Naive thymus-derived CD8-positive, alpha-beta T cell (primary cell): Measurements from ENCODE around the gene MED17. TPM values are rescaled to one million over a fixed set of nuclear protein-coding genes. Genes with fewer than 3 reads are reported as not detected.

ENCODE experiments used
- ATAC-seq, 2 donors: fragments of 150-1000 bp; cut with Tn5 transposase in 1 of 2; sonication (Bioruptor Pico), chemical (Tn5 transposase) in 1 of 2; 1 replicate in 1 of 2; 2 replicates in 1 of 2; pipeline ENCODE4 v1.10.0; 2021; ENCODE audit warnings: mild to moderate bottlenecking in 2 of 2, moderate library complexity in 2 of 2
- POLR2A ChIA-PET: fragments of 350-600 bp; sonication (Branson Sonifier 250); formaldehyde crosslinking; loops from one replicate; lab custom pipeline; 2021; ENCODE audit warnings: antibody characterized with exemption; lab: Charles Lee
- DNase-seq, 10 donors: peaks; one replicate each; pipeline versions ENCODE4 v3.0.0 to v3.0.0-alpha.2; 2020 to 2022
- H3K27ac Mint-ChIP-seq, 10 donors: one replicate each; pipeline ENCODE4 v1.8.0; 2020 to 2022; ENCODE audit warnings: mild to moderate bottlenecking in 10 of 10, mixed read lengths in 10 of 10, moderate library complexity in 4 of 10, inconsistent platforms in 1 of 10
- H3K27me3 Mint-ChIP-seq, 5 donors: one replicate each; pipeline ENCODE4 v1.8.0; 2021 to 2022; ENCODE audit warnings: mixed read lengths in 5 of 5
- H3K36me3 Mint-ChIP-seq, 3 donors: one replicate each; pipeline ENCODE4 v1.8.0; 2020 to 2022; ENCODE audit warnings: mixed read lengths in 3 of 3, mild to moderate bottlenecking in 2 of 3, inconsistent platforms in 1 of 3
- H3K4me1 Mint-ChIP-seq, 4 donors: one replicate each; pipeline ENCODE4 v1.8.0; 2021 to 2022; ENCODE audit warnings: mixed read lengths in 4 of 4
- H3K4me3 Mint-ChIP-seq, 10 donors: one replicate each; pipeline ENCODE4 v1.8.0; 2020 to 2022; ENCODE audit warnings: mild to moderate bottlenecking in 10 of 10, mixed read lengths in 10 of 10, moderate library complexity in 6 of 10, inconsistent platforms in 1 of 10
- H3K9me3 Mint-ChIP-seq, 9 donors: one replicate each; pipeline ENCODE4 v1.8.0; 2020 to 2022; ENCODE audit warnings: mixed read lengths in 9 of 9, mild to moderate bottlenecking in 3 of 9, inconsistent platforms in 1 of 9, moderate library complexity in 1 of 9
- polyA plus RNA-seq, 3 donors: library from polyadenylated mRNA; unstranded; fragments of 300-500 nt; fragmentation: Illumina TruSeq; gene quantifications; one replicate each; pipeline ENCODE4 v1.2.3, GENCODE V29; 2021
- total RNA-seq, 8 experiments: library from RNA in 2 of 8; stranded (reverse) in 2 of 8; gene quantifications; one replicate each; pipeline ENCODE4 v1.2.3 and lab custom pipeline; 2021 to 2026

MED17 gene
- total and polyA plus RNA-seq, 5 experiments from 2014 or later: 7.7 to 62.2 (median 20.0) TPM

GRCh38 chr11:93823210-93823609 lies 39.1 kb downstream of the MED17 start:
- ATAC-seq: no peak
- Mint-ChIP-seq H3K36me3 (peaks cover 0 to 6% (median 3%) of the 10 kb centered on the region in 3 donors), H3K4me3 (no peak overlapping the region), H3K27ac (no peak overlapping the region), H3K4me1 (no peaks in the 10 kb centered on the region), H3K9me3 (peaks cover 0 to 9% (median 0%) of the 10 kb centered on the region in 9 donors), H3K27me3 (peaks cover 0 to 3% (median 0%) of the 10 kb centered on the region in 5 donors)
- DNase-seq: no peak
- POLR2A ChIA-PET: no interaction called here

- Mint-ChIP-seq H3K27ac (no peak overlapping the region), H3K9me3 (no peaks in the 10 kb centered on the region), H3K4me3 (no peak overlapping the region), H3K27me3 (peaks cover 0 to 6% (median 3%) of the 10 kb centered on the region in 5 donors), H3K36me3 (no peaks in the 10 kb centered on the region), H3K4me1 (peaks cover 0 to 1% (median 0%) of the 10 kb centered on the region in 4 donors)
- POLR2A ChIA-PET: no interaction called here
- ATAC-seq (no peak), DNase-seq (no peak)
Measured at GRCh38 chr11:93827363-93827762, 43.3 kb downstream of the MED17 start.

GRCh38 chr11:93829598-93829997 lies 45.5 kb downstream of the MED17 start:
- H3K27ac Mint-ChIP-seq: no peak overlapping the region
- POLR2A ChIA-PET: no interaction called here
- peaks cover 0 to 6% (median 3%) of the 10 kb centered on the region in 5 donors for H3K27me3 Mint-ChIP-seq

GRCh38 chr11:93831343-93832127 lies 47.5 kb downstream of the MED17 start:
- no peak overlapping the region for H3K4me3 Mint-ChIP-seq
- H3K27ac Mint-ChIP-seq: no peak overlapping the region
- H3K36me3 Mint-ChIP-seq: no peaks in the 10 kb centered on the region
- H3K27me3 Mint-ChIP-seq: peaks cover 0 to 6% (median 3%) of the 10 kb centered on the region in 5 donors
- ATAC-seq (no peak), DNase-seq (no peak)
- H3K4me1 Mint-ChIP-seq: peaks cover 0 to 1% (median 0%) of the 10 kb centered on the region in 4 donors
- POLR2A ChIA-PET: no interaction called here
- H3K9me3 Mint-ChIP-seq: peaks cover 0 to 2% (median 0%) of the 10 kb centered on the region in 9 donors

More at GRCh38 chr11:93829598-93829997, 45.5 kb downstream of the MED17 start:
- DNase-seq (no peak), ATAC-seq (no peak)
- Mint-ChIP-seq H3K4me1 (peaks cover 0 to 1% (median 0%) of the 10 kb centered on the region in 4 donors), H3K9me3 (peaks cover 0 to 2% (median 0%) of the 10 kb centered on the region in 9 donors), H3K4me3 (no peak overlapping the region), H3K36me3 (no peaks in the 10 kb centered on the region)

GRCh38 chr11:93832780-93833179 lies 48.7 kb downstream of the MED17 start:
- no peak for ATAC-seq
- DNase-seq: no peak
- Mint-ChIP-seq H3K4me1 (peaks cover 0 to 1% (median 0%) of the 10 kb centered on the region in 4 donors), H3K27me3 (peaks cover 0 to 6% (median 1%) of the 10 kb centered on the region in 5 donors), H3K36me3 (no peaks in the 10 kb centered on the region), H3K4me3 (no peak overlapping the region), H3K27ac (no peak overlapping the region), H3K9me3 (peaks cover 0 to 2% (median 0%) of the 10 kb centered on the region in 9 donors)
- POLR2A ChIA-PET: no interaction called here

GRCh38 chr11:93838967-93839366 lies 54.9 kb downstream of the MED17 start:
- Mint-ChIP-seq H3K27ac (no peak overlapping the region), H3K27me3 (peaks cover 0 to 2% (median 0%) of the 10 kb centered on the region in 5 donors), H3K9me3 (peaks cover 0 to 2% (median 0%) of the 10 kb centered on the region in 9 donors), H3K4me1 (no peaks in the 10 kb centered on the region), H3K36me3 (no peaks in the 10 kb centered on the region), H3K4me3 (no peak overlapping the region)
- DNase-seq (no peak), ATAC-seq (no peak)
- POLR2A ChIA-PET: interaction anchor here (0.6 kb wide), 1 partner anchor 601 kb away, joined by 3 read pairs; no protein-coding TSS in a partner anchor

- no peaks in the 10 kb centered on the region for H3K36me3 Mint-ChIP-seq
- DNase-seq: no peak
- H3K4me3 Mint-ChIP-seq: no peak overlapping the region
- peaks cover 0 to 2% (median 0%) of the 10 kb centered on the region in 5 donors for H3K27me3 Mint-ChIP-seq
- H3K27ac Mint-ChIP-seq: no peak overlapping the region
- ATAC-seq: no peak
- POLR2A ChIA-PET: no interaction called here
- H3K4me1 Mint-ChIP-seq: no peaks in the 10 kb centered on the region
- H3K9me3 Mint-ChIP-seq: no peaks in the 10 kb centered on the region
Measured at GRCh38 chr11:93840180-93840579, 56.1 kb downstream of the MED17 start.

GRCh38 chr11:93840981-93841380 lies 56.9 kb downstream of the MED17 start:
- POLR2A ChIA-PET: no interaction called here
- DNase-seq: no peak
- H3K36me3 Mint-ChIP-seq: no peaks in the 10 kb centered on the region
- no peak for ATAC-seq
- no peaks in the 10 kb centered on the region for H3K9me3 Mint-ChIP-seq
- H3K4me3 Mint-ChIP-seq: no peak overlapping the region
- peak overlapping the region in 1 of 10 donors; percentile 13 for H3K27ac Mint-ChIP-seq
- H3K27me3 Mint-ChIP-seq: peaks cover 0 to 2% (median 0%) of the 10 kb centered on the region in 5 donors
- H3K4me1 Mint-ChIP-seq: no peaks in the 10 kb centered on the region

GRCh38 chr11:93841446-93841845 lies 57.4 kb downstream of the MED17 start:
- Mint-ChIP-seq H3K9me3 (no peaks in the 10 kb centered on the region), H3K27ac (peak overlapping the region in 1 of 10 donors; percentile 13), H3K36me3 (no peaks in the 10 kb centered on the region), H3K4me1 (no peaks in the 10 kb centered on the region), H3K27me3 (peaks cover 0 to 4% (median 1%) of the 10 kb centered on the region in 5 donors), H3K4me3 (no peak overlapping the region)
- DNase-seq (no peak), ATAC-seq (no peak)
- POLR2A ChIA-PET: no interaction called here

GRCh38 chr11:93842034-93842433 lies 58.0 kb downstream of the MED17 start:
- DNase-seq (no peak), ATAC-seq (no peak)
- Mint-ChIP-seq H3K27ac (no peak overlapping the region), H3K27me3 (peaks cover 0 to 4% (median 1%) of the 10 kb centered on the region in 5 donors), H3K36me3 (no peaks in the 10 kb centered on the region), H3K4me3 (peak overlapping the region in 1 of 10 donors; percentile 13), H3K9me3 (no peaks in the 10 kb centered on the region), H3K4me1 (no peaks in the 10 kb centered on the region)
- POLR2A ChIA-PET: no interaction called here

- H3K4me3 Mint-ChIP-seq: peak overlapping the region in 1 of 10 donors; percentile 13
Measured at GRCh38 chr11:93842461-93842860, 58.4 kb downstream of the MED17 start.

GRCh38 chr11:93843906-93844305 lies 59.8 kb downstream of the MED17 start:
- no peaks in the 10 kb centered on the region for H3K9me3 Mint-ChIP-seq
- H3K4me1 Mint-ChIP-seq: no peaks in the 10 kb centered on the region
- POLR2A ChIA-PET: no interaction called here
- H3K27ac Mint-ChIP-seq: no peak overlapping the region
- ATAC-seq: no peak
- H3K4me3 Mint-ChIP-seq: no peak overlapping the region
- DNase-seq: no peak
- H3K36me3 Mint-ChIP-seq: no peaks in the 10 kb centered on the region
- H3K27me3 Mint-ChIP-seq: peaks cover 0 to 15% (median 3%) of the 10 kb centered on the region in 5 donors

More at GRCh38 chr11:93842461-93842860, 58.4 kb downstream of the MED17 start:
- Mint-ChIP-seq H3K36me3 (no peaks in the 10 kb centered on the region), H3K27ac (no peak overlapping the region), H3K9me3 (no peaks in the 10 kb centered on the region), H3K27me3 (peaks cover 0 to 8% (median 1%) of the 10 kb centered on the region in 5 donors), H3K4me1 (no peaks in the 10 kb centered on the region)
- DNase-seq (no peak), ATAC-seq (no peak)
- POLR2A ChIA-PET: no interaction called here

GRCh38 chr11:93844568-93844967 lies 60.5 kb downstream of the MED17 start:
- DNase-seq (no peak), ATAC-seq (no peak)
- Mint-ChIP-seq H3K27me3 (peaks cover 2 to 21% (median 7%) of the 10 kb centered on the region in 5 donors), H3K36me3 (no peaks in the 10 kb centered on the region), H3K27ac (no peak overlapping the region), H3K4me1 (peaks cover 0 to 3% (median 1%) of the 10 kb centered on the region in 4 donors), H3K4me3 (no peak overlapping the region), H3K9me3 (no peaks in the 10 kb centered on the region)
- POLR2A ChIA-PET: no interaction called here
